ENCODE data around the gene IFNL1.
"Not testable (repeated sequence)": the region's sequence is repeated elsewhere in the genome, so short reads cannot be mapped to it uniquely, and the experiment has no call there.

The IFNL1 gene

GRCh38 chr19:39332738-39333137, 36.5 kb downstream of the IFNL1 start:
- not testable (repeated sequence) for DNase-seq

DNA sequence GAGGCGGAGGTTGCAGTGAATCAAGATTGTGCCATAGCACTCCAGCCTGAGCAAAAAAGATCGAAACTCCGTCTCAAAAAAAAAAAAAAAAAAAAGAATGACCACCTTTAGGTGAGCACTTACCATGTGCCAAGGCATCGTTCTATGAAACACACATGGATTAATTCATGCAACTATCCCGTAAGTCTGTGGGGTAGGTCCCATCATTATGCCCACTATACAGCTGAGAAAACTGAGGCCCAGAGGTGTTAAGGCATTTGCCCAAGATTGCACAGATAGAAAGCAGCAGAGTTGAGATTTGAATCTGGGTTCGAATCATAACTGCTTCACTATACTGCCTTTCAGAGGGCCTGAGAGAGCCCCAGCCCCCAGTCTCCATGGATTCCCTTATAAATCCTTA, 37.3 kb downstream of the IFNL1 start:
- DNase-seq, result no peak

- DNase-seq, result no peak
Observed at GRCh38 chr19:39334444-39334976, 38.3 kb downstream of the IFNL1 start.

- DNase-seq, result no peak
Observed at GRCh38 chr19:39335168-39335548, 39.0 kb downstream of the IFNL1 start.

DNA sequence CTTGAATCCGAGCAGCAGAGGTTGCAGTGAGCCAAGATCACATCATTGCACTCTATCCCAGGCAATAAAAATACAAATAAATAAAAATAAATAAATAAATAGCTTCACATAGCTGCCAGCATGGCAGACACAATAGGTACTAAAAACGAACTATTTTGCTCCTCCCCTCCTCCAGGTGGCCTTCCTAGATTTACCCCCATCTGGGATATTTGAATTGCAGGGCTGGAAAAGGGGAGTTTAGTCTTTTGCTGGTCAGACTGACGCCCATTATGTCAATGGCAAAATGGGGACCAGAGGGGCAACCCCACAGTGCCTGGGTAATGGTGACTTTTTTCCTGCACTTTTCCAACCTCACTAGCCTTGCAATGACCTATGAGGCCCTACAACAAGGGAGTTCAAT, 40.3 kb downstream of the IFNL1 start:
- no peak for DNase-seq

DNA sequence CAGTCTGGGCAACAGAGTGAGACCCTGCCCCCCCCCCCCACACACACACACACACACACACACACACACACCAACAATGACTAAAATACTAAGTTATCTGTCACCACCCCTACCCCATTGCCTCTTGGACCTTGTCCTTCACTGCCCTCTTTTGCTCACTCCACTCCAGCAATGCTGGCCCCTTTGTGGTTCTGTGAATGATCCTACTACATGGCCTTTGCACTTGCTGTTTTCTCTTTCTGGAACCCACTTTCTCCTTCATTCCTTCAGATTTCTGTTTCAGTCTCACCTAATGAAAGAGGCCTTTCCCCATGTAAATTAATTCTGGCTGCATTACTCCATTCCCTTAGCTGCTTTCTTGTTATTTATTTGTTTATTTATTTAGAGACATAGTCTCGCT, 43.5 kb downstream of the IFNL1 start:
- DNase-seq, result no peak

DNA sequence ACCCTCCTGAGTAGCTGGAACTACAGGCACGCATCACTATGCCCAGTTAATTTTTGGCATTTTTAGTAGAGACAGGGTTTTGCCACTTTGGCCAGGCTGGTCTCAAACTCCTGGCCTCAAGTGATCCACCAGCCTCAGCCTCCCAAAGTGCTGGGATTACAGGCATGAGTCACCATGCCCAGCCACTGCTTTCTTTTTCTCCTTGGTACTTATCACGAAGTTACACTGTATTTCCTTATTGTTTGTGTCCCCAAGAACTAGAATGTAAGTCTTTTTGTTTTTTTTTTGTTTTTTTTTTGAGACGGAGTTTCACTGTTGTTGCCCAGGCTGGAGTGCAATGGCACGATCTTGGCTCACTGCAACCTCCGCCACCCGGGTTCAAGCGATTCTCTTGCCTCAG, 43.9 kb downstream of the IFNL1 start:
- DNase-seq, result not testable (repeated sequence)

GRCh38 chr19:39341129-39341718, 45.0 kb downstream of the IFNL1 start:
- DNase-seq, result no peak

DNA sequence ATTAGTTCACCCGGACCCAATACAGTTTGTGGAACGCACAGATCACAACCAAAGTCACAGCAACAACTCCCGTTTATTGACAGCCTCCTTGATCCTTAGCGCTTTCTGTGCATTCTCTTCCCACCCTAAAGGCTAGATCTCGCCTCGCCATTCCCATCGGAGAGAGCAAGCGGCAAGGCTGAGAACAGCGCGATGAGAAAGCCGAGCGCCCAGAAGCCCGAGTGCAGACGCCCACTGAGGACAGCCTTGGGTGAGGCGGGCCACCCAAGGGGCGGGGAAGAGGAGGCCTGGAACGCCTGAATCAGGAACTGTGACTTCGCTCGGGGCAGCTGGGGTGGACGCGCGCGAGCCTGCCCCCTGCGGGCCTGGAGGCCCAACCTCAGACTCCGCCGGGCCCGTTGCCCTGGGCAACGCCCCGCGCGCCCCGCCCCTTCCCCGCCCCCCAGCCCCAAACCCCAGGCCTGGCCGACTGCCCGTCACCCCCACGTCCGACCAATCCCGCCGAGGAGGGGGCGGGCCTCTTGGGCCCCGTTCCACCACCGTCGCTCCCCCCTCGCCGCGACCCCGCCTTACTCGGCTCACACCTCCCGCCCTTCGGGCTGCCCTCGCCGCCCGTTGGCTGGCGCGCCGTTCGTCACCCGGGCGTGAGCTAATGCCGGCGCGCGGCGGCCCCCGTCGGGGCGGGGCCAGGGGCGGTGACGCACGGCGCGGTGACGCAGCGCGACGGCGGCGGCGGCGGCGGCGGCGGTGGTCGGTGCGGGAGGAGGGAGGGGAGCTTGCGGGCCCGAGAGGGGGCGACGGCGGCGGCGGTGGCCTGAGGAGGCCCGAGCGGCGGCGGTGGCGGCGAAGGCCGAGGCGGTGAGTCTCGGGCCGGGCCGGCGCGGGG, 45.8 kb downstream of the IFNL1 start, which contains the start of gene SAMD4B:
Gene SAMD4B, plus strand, starts transcription at position 703 of the 886 bp plus-strand sequence. CDS start 14,473 bp downstream, outside the sequence.
- peak; percentile 85 to 98 for DNase-seq

DNA sequence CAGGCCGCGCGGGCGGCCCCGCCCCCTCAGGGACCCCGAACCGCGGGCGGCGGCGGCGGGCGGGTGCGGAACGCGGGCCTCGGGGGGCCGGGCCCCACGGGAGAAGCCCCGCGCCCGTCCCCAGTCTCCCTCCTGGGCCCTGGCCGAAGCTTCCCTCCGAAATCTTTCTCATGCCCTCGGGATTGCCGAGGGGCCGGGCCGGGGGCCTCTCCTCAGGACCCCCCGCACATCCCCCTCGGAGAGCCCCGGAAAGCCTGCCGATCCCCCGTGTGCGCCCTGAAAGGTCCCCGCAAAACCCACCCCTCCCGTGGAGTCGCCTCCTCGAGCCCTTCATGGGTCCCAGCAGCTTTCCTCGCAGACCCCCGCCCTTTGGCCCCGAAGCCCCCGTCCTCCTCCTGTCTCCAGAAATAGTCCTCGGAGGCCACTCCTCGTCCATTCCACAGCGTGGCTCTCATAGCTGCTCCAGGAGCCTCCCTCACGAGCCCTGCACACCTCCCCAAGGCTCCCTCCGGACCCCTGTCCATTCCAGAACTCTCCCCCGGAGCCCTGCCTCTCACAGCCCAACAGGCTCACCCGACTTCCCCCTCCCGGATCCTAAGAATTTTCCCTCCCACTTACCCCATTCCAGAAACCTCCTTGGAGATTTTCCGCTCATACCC, 46.6 kb downstream of the IFNL1 start:
- DNase-seq, result no peak

DNA sequence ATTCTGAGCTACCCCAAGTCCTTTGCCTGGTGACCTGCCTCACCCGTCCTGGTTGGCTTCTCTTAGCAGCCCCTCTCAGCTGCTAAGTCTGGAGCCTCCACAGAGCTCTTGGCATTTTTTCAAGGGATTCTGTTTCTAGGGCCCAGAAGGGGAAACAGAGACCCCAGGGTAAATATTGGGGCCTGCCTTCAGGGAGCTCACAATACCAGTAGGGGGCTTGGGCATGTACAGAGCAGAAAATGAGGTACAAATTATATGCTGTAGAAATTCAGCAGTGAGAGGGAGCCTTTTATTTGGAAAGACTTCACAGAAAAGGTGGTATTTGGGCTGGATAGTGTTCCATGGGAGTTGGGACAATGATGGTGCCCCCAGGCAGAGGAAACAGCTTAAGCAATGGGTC, 49.7 kb downstream of the IFNL1 start:
- no peak for DNase-seq

DNA sequence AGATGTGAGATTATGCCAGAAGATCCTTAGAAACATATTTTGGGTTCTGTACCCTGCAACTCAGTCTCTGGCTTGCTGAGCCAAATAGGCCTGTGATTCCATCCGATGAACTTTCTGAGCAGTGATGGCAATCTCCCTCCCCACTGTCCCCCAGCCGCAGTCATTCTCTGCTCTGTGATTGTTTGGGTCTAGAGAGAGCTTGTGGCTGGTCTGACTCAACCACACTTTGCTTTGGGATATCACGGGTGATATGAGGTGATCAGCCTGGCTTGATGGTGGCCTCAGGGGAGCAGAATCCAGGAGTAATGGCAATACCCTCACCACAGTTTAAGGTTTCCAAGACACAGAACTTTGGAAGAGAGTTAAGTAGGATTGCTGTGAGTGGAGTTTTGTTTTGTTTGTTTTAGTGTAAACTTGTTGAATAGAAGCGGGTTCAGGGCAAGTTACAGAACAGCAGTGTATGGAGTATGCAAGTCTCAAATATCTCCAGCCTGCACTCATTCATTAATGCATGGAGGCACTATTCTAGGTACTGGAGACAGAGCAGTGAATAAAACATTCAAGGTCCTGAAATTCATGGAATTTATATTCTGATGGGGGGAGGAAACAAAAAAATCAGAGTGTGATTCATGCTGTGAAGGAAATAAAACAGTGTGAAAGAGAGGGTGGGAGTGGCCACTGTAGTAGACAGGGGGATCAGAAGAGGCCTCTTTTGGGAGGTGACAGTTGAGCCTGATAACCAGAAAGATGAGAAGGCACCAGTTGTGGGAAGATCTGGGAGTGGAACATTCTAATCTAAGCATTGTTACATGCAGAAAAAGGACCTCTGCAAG, 51.3 kb downstream of the IFNL1 start:
- no peak for DNase-seq

Data from SW 1271 (cell line).